ENCODE measurements around the gene ATP8A1.
"Not testable (repeated sequence)": the region's sequence is repeated elsewhere in the genome, so short reads cannot be mapped to it uniquely, and the experiment has no call there.

The ATP8A1 gene

DNA sequence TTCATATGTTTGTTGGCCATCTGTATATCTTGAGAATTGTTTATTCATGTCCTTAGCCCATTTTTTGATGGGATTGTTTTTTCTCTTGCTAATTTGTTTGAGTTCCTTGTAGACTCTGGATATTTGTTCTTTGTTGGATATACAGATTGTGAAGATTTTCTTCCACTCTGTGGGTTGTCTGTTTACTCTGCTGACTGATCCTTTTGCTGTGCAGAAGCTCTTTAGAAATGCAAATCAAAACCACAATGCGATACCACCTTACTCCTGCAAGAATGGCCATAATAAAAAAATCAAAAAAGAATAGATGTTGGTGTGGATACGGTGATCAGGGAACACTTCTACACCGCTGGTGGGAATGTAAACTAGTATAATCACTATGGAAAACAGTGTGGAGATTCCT is 189.1 kb downstream of the ATP8A1 start:
- DNase-seq (ENCODE audit: low spot score) = not testable (repeated sequence)

- DNase-seq (ENCODE audit: low spot score) = no peak
These were observed 190.5 kb downstream of the ATP8A1 start for GRCh38 chr4:42466273-42466844.

DNA sequence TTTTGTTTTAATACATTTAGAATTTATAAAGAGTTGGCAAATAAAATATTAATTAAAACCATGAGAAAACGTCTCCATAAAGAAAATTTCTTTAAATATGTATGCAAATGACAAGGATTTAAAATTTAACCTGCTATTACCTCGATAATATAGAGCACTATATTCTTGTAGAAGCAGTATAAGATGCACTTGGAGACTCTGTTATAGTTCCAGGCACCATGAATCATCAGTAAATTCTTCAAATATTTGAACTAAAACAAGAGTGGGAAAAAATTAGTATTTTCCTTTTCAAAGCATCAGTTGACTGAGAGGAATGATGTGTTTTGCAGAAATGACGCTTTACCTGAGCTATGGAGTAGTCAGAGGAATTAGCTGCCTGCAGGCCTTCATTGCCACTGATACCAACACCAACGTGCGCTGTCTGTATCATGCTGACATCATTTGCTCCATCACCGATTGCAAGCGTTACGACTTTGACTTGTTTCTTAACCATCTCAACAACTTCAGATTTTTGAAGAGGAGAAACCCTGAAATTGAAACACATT is 192.3 kb downstream of the ATP8A1 start:
- no peak for DNase-seq (ENCODE audit: low spot score)

GRCh38 chr4:42461216-42461615 is 195.7 kb downstream of the ATP8A1 start:
- DNase-seq (ENCODE audit: low spot score) = not testable (repeated sequence)

DNA sequence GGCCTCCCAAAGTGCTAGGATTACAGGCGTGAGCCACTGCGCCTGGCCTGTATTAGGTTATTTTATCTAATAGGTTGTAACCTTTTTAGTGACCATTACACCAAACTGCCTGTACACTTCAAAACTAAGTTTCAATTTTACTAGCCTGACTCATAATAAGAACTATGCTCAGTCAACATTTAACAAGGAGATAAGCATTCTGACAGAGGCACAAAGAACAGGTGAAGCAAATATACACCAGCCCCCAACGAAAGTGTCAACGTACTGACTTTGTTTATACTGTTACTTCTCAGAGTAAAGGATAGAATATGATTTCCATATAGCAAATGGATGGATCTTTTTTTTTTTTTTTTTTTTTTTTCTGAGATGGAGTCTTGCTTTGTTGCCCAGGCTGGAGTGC is 196.9 kb downstream of the ATP8A1 start:
- DNase-seq (ENCODE audit: low spot score) = no peak

GRCh38 chr4:42458657-42459056 is 198.2 kb downstream of the ATP8A1 start:
- no peak for DNase-seq (ENCODE audit: low spot score)

- DNase-seq (ENCODE audit: low spot score) = no peak
These were observed 202.0 kb downstream of the ATP8A1 start for GRCh38 chr4:42454755-42455420.

DNA sequence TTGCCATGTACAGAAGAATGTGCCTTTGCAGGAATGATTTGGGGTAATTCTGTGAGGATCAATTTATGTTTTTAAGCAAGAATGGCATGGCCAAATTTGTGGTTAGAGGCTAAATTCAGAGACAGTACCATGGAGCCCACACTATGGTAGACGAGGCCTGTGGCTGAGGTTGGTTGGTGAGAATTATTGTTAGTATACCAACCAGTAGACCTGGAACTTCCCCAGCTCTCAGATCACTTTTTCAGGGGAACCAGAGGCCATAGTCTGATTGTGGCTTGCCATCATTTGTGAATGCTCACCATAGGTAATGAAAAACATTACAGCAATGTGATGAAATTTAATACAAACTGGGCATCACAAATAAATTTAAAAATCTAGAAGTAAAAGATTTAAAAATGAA is 203.3 kb downstream of the ATP8A1 start:
- DNase-seq (ENCODE audit: low spot score) = no peak

DNA sequence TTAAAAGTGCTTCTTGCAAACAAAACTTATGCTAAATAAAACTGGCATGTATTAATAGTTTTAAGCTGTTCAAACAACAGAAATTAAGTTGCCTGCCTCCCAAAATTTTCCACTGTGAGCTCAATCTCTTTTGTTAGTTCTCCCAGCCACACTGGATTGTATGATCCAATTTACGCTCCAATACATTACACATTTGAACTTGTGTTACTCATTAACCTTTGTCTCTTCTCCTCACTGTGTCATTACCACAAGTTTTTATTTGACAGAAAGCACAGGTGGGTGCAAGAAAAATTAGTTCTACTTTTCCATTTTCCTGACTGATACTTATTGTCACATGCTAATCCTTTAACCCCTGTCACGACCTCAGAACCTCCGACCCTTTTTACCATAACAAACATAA is 204.1 kb downstream of the ATP8A1 start:
- DNase-seq (ENCODE audit: low spot score) = no peak

DNA sequence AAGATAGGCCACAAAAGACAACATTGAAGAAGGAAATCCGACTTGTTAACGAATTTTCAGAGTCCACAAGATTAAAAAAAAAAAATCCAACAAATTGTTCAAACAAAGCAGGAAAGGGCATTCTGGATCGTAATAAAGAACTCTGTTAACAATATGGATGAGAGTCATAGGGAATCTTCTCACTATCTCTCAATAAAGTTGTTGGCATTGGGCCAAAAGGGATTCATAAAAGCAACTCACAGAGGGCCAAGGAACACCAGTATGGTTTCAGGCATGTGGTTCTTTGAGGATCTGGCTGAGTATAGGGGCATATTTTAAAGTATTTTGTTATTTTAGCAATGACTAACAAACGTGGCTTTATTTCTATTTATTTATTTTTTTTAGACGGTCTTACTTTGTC is 210.1 kb downstream of the ATP8A1 start:
- no peak for DNase-seq (ENCODE audit: low spot score)

DNA sequence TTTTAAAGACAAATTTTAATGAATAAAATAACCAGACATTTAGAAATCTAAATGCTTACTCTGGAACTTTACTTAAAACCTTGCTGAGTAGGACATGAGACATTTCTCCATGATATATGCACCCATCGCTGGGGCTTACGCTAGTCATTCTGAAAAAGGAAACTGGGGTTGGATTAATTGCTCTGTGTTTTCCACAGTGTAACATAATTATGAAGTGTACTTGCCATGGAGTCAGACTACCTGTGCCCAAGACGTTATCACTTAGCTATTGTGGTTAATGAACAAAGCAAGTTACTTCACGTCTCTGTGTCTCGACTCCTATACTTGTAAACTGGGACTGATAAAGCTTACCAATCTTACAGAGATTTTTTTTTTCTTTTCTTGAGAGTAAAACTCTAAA is 211.9 kb downstream of the ATP8A1 start:
- no peak for DNase-seq (ENCODE audit: low spot score)

DNA sequence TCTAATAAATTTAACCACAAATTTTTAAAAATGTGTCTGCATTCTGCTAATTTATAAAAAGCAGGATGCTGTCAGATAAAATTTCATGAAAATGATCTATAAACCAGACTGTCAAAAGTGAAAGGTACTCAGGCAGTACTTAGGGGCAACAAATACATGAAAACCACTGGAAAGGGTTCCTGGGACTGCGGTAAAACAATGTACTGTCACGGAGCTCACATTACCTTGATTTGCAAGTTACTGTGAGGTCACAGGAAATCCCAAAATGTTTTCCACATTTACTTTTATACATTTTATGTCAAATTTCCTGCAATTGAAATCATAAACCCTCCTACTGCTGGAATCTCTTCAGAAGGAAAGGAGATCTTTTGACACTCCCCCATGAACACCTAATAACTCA is 214.3 kb downstream of the ATP8A1 start:
- no peak for DNase-seq (ENCODE audit: low spot score)

DNA sequence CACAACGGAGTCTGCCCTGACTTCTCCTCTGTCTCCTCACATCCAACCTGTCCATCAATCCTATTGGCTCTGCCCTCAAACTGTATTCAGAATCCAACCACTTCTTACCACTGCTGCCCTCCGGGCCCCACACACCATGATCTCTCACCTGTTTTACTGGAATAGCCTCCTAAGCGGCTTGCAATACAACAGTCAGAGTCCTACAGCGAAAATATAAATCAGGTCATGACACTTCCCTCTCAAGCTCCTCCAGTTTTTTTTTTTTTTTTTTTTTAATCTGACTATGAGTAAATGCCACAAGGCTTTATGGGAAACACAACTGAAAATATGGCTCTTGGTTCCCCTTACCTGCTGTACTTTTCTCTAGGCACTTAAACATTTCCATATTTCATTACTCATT is 216.8 kb downstream of the ATP8A1 start:
- DNase-seq (ENCODE audit: low spot score) = no peak

- DNase-seq (ENCODE audit: low spot score) = no peak
These were observed 219.9 kb downstream of the ATP8A1 start for GRCh38 chr4:42436928-42437565.

- no peak for DNase-seq (ENCODE audit: low spot score)
These were observed 228.9 kb downstream of the ATP8A1 start for GRCh38 chr4:42428036-42428435.

GRCh38 chr4:42425146-42426065 is 231.5 kb downstream of the ATP8A1 start:
- DNase-seq (ENCODE audit: low spot score) = no peak

GRCh38 chr4:42420140-42420539 is 236.8 kb downstream of the ATP8A1 start:
- DNase-seq (ENCODE audit: low spot score) = no peak

- no peak for DNase-seq (ENCODE audit: low spot score)
These were observed 239.4 kb downstream of the ATP8A1 start for GRCh38 chr4:42417550-42417949.

GRCh38 chr4:42416017-42416416 is 240.9 kb downstream of the ATP8A1 start:
- DNase-seq (ENCODE audit: low spot score) = no peak

DNA sequence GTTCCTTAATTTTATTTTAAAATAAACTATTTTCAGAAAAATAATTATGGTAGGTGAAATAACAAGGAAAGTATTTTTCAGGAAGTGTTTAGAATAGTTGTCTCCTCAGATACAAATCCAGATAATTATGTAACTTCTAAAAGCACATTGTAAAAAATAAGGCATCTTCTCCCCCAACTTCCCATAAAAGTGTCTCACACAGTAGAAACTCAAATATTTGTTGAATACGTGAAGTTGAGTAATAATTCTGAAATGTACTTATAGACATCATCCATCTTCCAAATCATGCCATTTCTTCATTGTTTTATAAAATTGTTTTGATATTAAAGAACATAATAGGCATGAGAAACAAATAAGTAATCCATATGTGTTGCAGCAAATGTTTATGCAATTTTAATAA is 241.6 kb downstream of the ATP8A1 start:
- no peak for DNase-seq (ENCODE audit: low spot score)

DNA sequence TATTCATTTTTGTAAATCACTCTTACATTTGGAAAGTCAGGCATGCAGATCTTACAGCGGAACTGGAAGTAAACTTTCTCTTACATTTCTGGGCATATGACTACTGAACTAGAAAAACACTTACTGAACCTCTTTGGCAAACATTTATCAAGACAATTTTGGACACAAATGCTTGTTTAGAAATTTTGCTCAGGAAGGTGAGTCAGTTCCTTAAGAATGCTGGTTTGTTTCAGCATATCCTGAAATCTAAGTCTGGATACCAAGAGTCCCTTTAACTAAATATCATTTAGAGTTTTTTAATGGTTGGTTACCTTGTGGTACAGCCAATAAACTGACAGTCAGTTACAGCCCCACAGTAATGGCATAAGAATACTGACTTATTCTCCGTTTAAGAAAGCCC is 244.7 kb downstream of the ATP8A1 start:
- peak; percentile 51 for DNase-seq (ENCODE audit: low spot score)

GRCh38 chr4:42411803-42412202 is 245.1 kb downstream of the ATP8A1 start:
- DNase-seq (ENCODE audit: low spot score) = no peak

All from GM03348 (cell line).